Natural killer cell (primary cell): ENCODE data around the gene PLCE1. TPM values are rescaled to one million over a fixed set of nuclear protein-coding genes. Genes with fewer than 3 reads are reported as not detected.
A peak's percentile ranks its signal among the peaks of the same experiment; 100 is the strongest.

Experiments used
- ATAC-seq, 3 donors: fragments of 150-1000 bp in 2 of 3; fragments of 200-7000 bp in 1 of 3; cut with Tn5 transposase; 1 replicate in 1 of 3; 2 replicates in 2 of 3; pipeline ENCODE4 v1.10.0; 2021; ENCODE audit warnings: mild to moderate bottlenecking in 2 of 3, moderate library complexity in 2 of 3
- DNase-seq, 2 donors: peaks; one replicate each; pipeline versions ENCODE4 v3.0.0 to v3.0.0-alpha.2; 2013 to 2021; ENCODE audit warnings: mixed read lengths in 1 of 2
- H3K27ac ChIP-seq: one replicate; pipeline ENCODE4 v1.5.1; 2013; ENCODE audit warnings: mild to moderate bottlenecking, low read length
- H3K27me3 ChIP-seq: one replicate; pipeline ENCODE4 v1.6.1; 2013; ENCODE audit warnings: low read length; ENCODE audit not compliant: control insufficient read depth, insufficient read depth
- H3K36me3 ChIP-seq: one replicate; pipeline ENCODE4 v1.6.1; 2013; ENCODE audit warnings: low read length; ENCODE audit not compliant: control insufficient read depth, insufficient read depth
- H3K4me1 ChIP-seq: one replicate; pipeline ENCODE4 v1.6.1; 2013; ENCODE audit warnings: low read length; ENCODE audit not compliant: control insufficient read depth, insufficient read depth
- H3K4me3 ChIP-seq: one replicate; pipeline ENCODE4 v1.5.1; 2013; ENCODE audit warnings: low read length
- H3K9me3 ChIP-seq: one replicate; pipeline ENCODE4 v1.6.1; 2013; ENCODE audit warnings: low read length; ENCODE audit not compliant: control insufficient read depth, insufficient read depth
- H3K27ac Mint-ChIP-seq, 2 donors: one replicate each; pipeline ENCODE4 v1.8.0; 2022; ENCODE audit warnings: mild to moderate bottlenecking in 2 of 2, mixed read lengths in 2 of 2, moderate library complexity in 1 of 2
- H3K27me3 Mint-ChIP-seq, 2 donors: one replicate each; pipeline ENCODE4 v1.8.0; 2022; ENCODE audit warnings: low read depth in 2 of 2, mixed read lengths in 2 of 2
- H3K36me3 Mint-ChIP-seq: one replicate; pipeline ENCODE4 v1.8.0; 2022; ENCODE audit warnings: mixed read lengths
- H3K4me1 Mint-ChIP-seq, 2 donors: one replicate each; pipeline ENCODE4 v1.8.0; 2022; ENCODE audit warnings: mixed read lengths in 2 of 2
- H3K4me3 Mint-ChIP-seq: one replicate; pipeline ENCODE4 v1.8.0; 2022; ENCODE audit warnings: mild to moderate bottlenecking, moderate library complexity, mixed read lengths
- H3K9me3 Mint-ChIP-seq, 2 donors: one replicate each; pipeline ENCODE4 v1.8.0; 2022; ENCODE audit warnings: mixed read lengths in 2 of 2
- WGBS: methylation state at CpG from one replicate; pipeline ENCODE4 v1.1.7; 2013; ENCODE audit warnings: missing lambda C conversion rate; ENCODE audit not compliant: insufficient coverage; 5-methylcytosine and 5-hydroxymethylcytosine counted together
- intact Hi-C: fragments of 100-400 bp; cut with micrococcal nuclease; formaldehyde crosslinking; loops from one replicate; pipeline ENCODE4 v1.14.2; 2022
- total RNA-seq, 4 donors: library from RNA; stranded (reverse); fragments of 120-200 nt in 1 of 4; gene quantifications; one replicate each; pipeline versions ENCODE4 v1.2.3 to v1.2.4, GENCODE V29; 2013 to 2022
- TF ChIP-seq, protein P1 (sequence below): fragments of 200-600 bp; IDR thresholded peaks from one replicate; pipeline ENCODE4 v1.8.0; 2022; ENCODE audit warnings: antibody characterized with exemption

The PLCE1 gene
- total RNA-seq, 3 donors from 2014 or later (not counting 1 experiment from before 2014, with no cell fraction given): not detected

DNA sequence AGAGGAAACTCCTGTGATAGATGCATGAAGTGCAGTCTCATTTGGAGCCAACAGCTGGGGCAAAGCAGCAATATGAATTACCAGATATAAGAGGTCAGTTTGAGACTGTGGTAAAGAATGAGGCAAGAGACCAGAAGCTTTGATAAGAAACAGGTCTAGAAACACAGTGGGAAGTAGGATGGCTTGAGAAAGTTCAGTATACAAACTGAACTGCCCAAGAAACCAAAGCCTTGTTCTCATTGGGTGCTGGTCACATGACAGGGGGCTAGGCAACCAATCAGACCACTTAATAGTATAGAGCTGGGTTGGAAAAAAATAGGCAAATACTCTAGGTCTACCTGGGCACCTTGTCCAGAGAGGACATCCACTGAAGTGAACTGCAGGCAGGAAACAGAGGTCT, 46.2 kb upstream of the PLCE1 start:
- intact Hi-C loops: no loop called here
- Mint-ChIP-seq H3K27ac (no peak overlapping the region), H3K9me3 (no peaks in the 10 kb centered on the region), H3K36me3 (no peaks in the 10 kb centered on the region), H3K27me3 (peaks cover 5 to 23% of the 10 kb centered on the region in 2 donors), H3K4me3 (no peak overlapping the region), H3K4me1 (no peaks in the 10 kb centered on the region)
- ATAC-seq (no peak), DNase-seq (no peak)
- TF ChIP-seq, protein P1, sequence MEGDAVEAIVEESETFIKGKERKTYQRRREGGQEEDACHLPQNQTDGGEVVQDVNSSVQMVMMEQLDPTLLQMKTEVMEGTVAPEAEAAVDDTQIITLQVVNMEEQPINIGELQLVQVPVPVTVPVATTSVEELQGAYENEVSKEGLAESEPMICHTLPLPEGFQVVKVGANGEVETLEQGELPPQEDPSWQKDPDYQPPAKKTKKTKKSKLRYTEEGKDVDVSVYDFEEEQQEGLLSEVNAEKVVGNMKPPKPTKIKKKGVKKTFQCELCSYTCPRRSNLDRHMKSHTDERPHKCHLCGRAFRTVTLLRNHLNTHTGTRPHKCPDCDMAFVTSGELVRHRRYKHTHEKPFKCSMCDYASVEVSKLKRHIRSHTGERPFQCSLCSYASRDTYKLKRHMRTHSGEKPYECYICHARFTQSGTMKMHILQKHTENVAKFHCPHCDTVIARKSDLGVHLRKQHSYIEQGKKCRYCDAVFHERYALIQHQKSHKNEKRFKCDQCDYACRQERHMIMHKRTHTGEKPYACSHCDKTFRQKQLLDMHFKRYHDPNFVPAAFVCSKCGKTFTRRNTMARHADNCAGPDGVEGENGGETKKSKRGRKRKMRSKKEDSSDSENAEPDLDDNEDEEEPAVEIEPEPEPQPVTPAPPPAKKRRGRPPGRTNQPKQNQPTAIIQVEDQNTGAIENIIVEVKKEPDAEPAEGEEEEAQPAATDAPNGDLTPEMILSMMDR: no peak
- Histone ChIP-seq H3K27ac (no peak overlapping the region), H3K9me3 (no peaks in the 10 kb centered on the region), H3K36me3 (no peaks in the 10 kb centered on the region), H3K27me3 (no peaks in the 10 kb centered on the region), H3K4me1 (no peaks in the 10 kb centered on the region), H3K4me3 (no peak overlapping the region)

DNA sequence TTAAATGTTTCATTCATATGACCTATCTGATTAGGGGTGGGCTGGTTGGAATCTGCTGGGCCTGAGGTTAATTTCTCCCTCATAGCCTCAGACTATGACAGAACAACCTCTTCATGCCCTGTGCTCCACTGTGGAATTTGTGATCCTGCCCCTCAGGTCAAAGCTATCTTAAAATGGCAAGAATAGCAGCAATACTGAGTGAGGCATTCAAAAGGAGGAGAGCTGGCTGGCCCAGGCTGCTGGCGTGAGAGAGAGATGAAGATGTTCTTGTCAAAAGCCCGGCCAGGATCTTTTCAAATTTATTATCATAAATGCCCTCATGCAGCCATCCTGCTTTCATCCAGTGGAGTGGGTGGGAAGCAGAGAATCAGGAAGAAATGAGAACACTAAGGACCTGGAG, 41.8 kb upstream of the PLCE1 start:
- Histone ChIP-seq H3K27ac (no peak overlapping the region), H3K27me3 (no peaks in the 10 kb centered on the region), H3K36me3 (no peaks in the 10 kb centered on the region), H3K4me1 (no peaks in the 10 kb centered on the region), H3K4me3 (no peak overlapping the region), H3K9me3 (no peaks in the 10 kb centered on the region)
- Mint-ChIP-seq H3K27ac (no peak overlapping the region), H3K9me3 (no peaks in the 10 kb centered on the region), H3K4me1 (no peaks in the 10 kb centered on the region), H3K4me3 (no peak overlapping the region), H3K36me3 (no peaks in the 10 kb centered on the region), H3K27me3 (peaks cover 0 to 9% of the 10 kb centered on the region in 2 donors)
- TF ChIP-seq, protein P1: no peak
- intact Hi-C loops: no loop called here
- ATAC-seq: no peak
- WGBS: 100% methylated on average over 1 of the region's 2 CpGs
- DNase-seq: no peak

DNA sequence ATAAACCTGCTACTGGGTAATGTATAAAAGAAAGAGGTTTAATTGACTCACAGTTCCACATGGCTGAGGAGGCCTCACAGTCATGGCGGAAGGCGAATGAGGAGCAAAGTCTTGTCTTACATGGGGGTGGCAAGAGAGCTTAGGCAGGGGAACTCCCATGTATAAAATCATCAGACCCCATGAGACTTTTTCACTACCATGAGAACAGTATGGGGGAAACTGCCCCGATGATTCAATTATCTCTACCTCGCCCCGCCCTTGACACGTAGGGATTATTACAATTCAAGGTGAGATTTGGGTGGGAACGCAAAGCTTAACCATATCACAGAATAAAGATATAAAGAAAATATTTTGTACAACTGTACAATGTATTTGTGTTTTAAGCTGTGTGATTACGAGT, 39.4 kb upstream of the PLCE1 start:
- no peaks in the 10 kb centered on the region for H3K36me3 Mint-ChIP-seq
- no peak for ATAC-seq
- H3K27me3 Mint-ChIP-seq: no peaks in the 10 kb centered on the region
- H3K4me3 Mint-ChIP-seq: no peak overlapping the region
- no peak for DNase-seq
- 94% methylated on average over 2 of the region's 8 CpGs for WGBS
- no peak overlapping the region for H3K27ac Mint-ChIP-seq
- H3K4me1 Mint-ChIP-seq: no peaks in the 10 kb centered on the region
- Histone ChIP-seq H3K4me3 (no peak overlapping the region), H3K27ac (no peak overlapping the region), H3K9me3 (no peaks in the 10 kb centered on the region), H3K36me3 (no peaks in the 10 kb centered on the region), H3K27me3 (no peaks in the 10 kb centered on the region), H3K4me1 (no peaks in the 10 kb centered on the region)
- TF ChIP-seq, protein P1: no peak
- no peaks in the 10 kb centered on the region for H3K9me3 Mint-ChIP-seq
- intact Hi-C loops: no loop called here

DNA sequence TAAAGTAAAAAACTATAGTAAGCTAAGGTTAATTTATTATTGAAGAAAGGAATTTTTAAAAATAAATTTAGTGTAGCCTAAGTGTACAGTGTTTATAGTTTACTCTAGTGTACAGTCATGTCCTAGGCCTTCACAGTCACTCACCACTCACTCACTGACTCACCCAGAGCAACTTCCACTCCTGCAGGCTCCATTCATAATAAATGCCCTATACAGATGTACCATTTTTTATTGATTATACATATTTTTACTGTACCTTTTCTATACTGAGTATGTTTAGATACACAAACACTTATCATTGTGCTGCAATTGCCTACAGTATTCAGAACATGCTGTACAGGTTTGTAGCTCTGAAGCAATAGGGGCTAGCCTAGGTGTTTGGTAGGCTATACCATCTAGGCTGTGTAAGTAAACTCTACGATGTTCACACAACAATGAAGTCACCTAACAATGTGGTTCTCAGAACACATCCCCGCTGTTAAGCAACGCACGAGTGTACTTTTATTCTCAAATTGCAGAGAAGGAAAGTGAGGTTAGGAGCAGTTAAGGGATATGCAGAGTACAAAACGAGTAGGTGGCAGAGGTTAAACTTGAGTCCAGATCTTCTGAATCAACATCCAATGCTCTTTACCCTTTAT, 38.9 kb upstream of the PLCE1 start:
- no peak for DNase-seq
- Mint-ChIP-seq H3K27ac (no peak overlapping the region), H3K36me3 (no peaks in the 10 kb centered on the region), H3K27me3 (no peaks in the 10 kb centered on the region), H3K4me3 (no peak overlapping the region), H3K9me3 (no peaks in the 10 kb centered on the region), H3K4me1 (no peaks in the 10 kb centered on the region)
- intact Hi-C loops: no loop called here
- 90% methylated on average over 5 of the region's 5 CpGs for WGBS
- Histone ChIP-seq H3K36me3 (no peaks in the 10 kb centered on the region), H3K9me3 (no peaks in the 10 kb centered on the region), H3K4me3 (no peak overlapping the region), H3K27ac (no peak overlapping the region), H3K27me3 (no peaks in the 10 kb centered on the region), H3K4me1 (no peaks in the 10 kb centered on the region)
- TF ChIP-seq, protein P1: no peak
- ATAC-seq: peak in 1 of 3 donors; percentile 22
